Lower lobe of right lung (tissue), 2 donors: ENCODE results near the gene GRID1. TPM values are rescaled to one million over a fixed set of nuclear protein-coding genes. Genes with fewer than 3 reads are reported as not detected.
A peak's percentile ranks its signal among the peaks of the same experiment; 100 is the strongest.

Source experiments
- ATAC-seq, 2 donors: fragments of 200-7000 bp; cut with Tn5 transposase; one replicate each; pipeline ENCODE4 v1.9.1; 2020 to 2022; ENCODE audit warnings: mild to moderate bottlenecking in 2 of 2, moderate library complexity in 2 of 2
- DNase-seq: peaks from one replicate; pipeline ENCODE4 v3.0.0-alpha.2; 2020
- H3K27ac ChIP-seq: fragments of 200-600 bp; one replicate; pipeline ENCODE4 v1.8.0; 2022
- H3K27me3 ChIP-seq: fragments of 200-600 bp; one replicate; pipeline ENCODE4 v1.8.0; 2022; ENCODE audit warnings: low read depth
- H3K36me3 ChIP-seq: fragments of 200-600 bp; one replicate; pipeline ENCODE4 v1.8.0; 2022; ENCODE audit warnings: mild to moderate bottlenecking
- H3K4me1 ChIP-seq: fragments of 200-600 bp; one replicate; pipeline ENCODE4 v1.8.0; 2022
- H3K4me3 ChIP-seq: fragments of 200-600 bp; one replicate; pipeline ENCODE4 v1.8.0; 2022; ENCODE audit warnings: mild to moderate bottlenecking
- H3K9me3 ChIP-seq: fragments of 200-600 bp; one replicate; pipeline ENCODE4 v1.8.0; 2022
- CTCF ChIP-seq: fragments of 200-600 bp; IDR thresholded peaks from one replicate; pipeline ENCODE4 v1.8.0; 2022; ENCODE audit warnings: antibody characterized with exemption, mild to moderate bottlenecking
- intact Hi-C: fragments of 100-400 bp; cut with DNase I; formaldehyde crosslinking; loops from one replicate; pipeline ENCODE4 v1.11.0; 2022
- total RNA-seq: library from RNA; stranded (reverse); fragmentation: NEBNext Ultra II Directional; extraction: Animal tissue kit (Norgen Biotek cat#: 25700); gene quantifications from one replicate; pipeline ENCODE4 v1.2.1, GENCODE V29; 2021
- donor health status: DM: no; HTN: yes; CAD: no; lungs with severe emphysema.

Gene GRID1
- total RNA-seq, 1 donor from 2014 or later: 2.5 TPM

GRCh38 chr10:86182150-86182549, 184.4 kb downstream of the GRID1 start:
- H3K27ac ChIP-seq: no peak overlapping the region
- no peaks in the 10 kb centered on the region for H3K4me1 ChIP-seq
- intact Hi-C loops: no loop called here
- DNase-seq: no peak
- TF ChIP-seq CTCF: no peak
- H3K4me3 ChIP-seq: no peak overlapping the region
- peaks cover 8% of the 10 kb centered on the region for H3K27me3 ChIP-seq
- no peaks in the 10 kb centered on the region for H3K36me3 ChIP-seq
- H3K9me3 ChIP-seq: no peaks in the 10 kb centered on the region
- no peak for ATAC-seq

- H3K27ac ChIP-seq: no peak overlapping the region
- H3K27me3 ChIP-seq: peaks cover 8% of the 10 kb centered on the region
- ATAC-seq (peak in 1 of 2 donors; percentile 23), DNase-seq (no peak)
- no peak overlapping the region for H3K4me3 ChIP-seq
- no peaks in the 10 kb centered on the region for H3K9me3 ChIP-seq
- TF ChIP-seq CTCF: no peak
- intact Hi-C loops: no loop called here
- no peaks in the 10 kb centered on the region for H3K36me3 ChIP-seq
- no peaks in the 10 kb centered on the region for H3K4me1 ChIP-seq
Measured at GRCh38 chr10:86180861-86181260, 185.7 kb downstream of the GRID1 start.

- intact Hi-C loops: no loop called here
- ATAC-seq (no peak), DNase-seq (no peak)
- H3K27ac ChIP-seq: no peak overlapping the region
- H3K36me3 ChIP-seq: no peaks in the 10 kb centered on the region
- no peak for TF ChIP-seq CTCF
- no peaks in the 10 kb centered on the region for H3K4me1 ChIP-seq
- H3K4me3 ChIP-seq: no peak overlapping the region
- no peaks in the 10 kb centered on the region for H3K9me3 ChIP-seq
- H3K27me3 ChIP-seq: peaks cover 8% of the 10 kb centered on the region
Measured at GRCh38 chr10:86179961-86180360, 186.6 kb downstream of the GRID1 start.

- no peak for TF ChIP-seq CTCF
- Histone ChIP-seq H3K4me1 (no peaks in the 10 kb centered on the region), H3K27ac (no peak overlapping the region), H3K9me3 (no peaks in the 10 kb centered on the region), H3K27me3 (peaks cover 8% of the 10 kb centered on the region), H3K36me3 (no peaks in the 10 kb centered on the region), H3K4me3 (no peak overlapping the region)
- ATAC-seq: no peak
- intact Hi-C loops: no loop called here
- DNase-seq: no peak
Measured at GRCh38 chr10:86179153-86179524, 187.5 kb downstream of the GRID1 start.

- Histone ChIP-seq H3K4me1 (no peaks in the 10 kb centered on the region), H3K4me3 (no peak overlapping the region), H3K9me3 (no peaks in the 10 kb centered on the region), H3K27me3 (peaks cover 8% of the 10 kb centered on the region), H3K27ac (no peak overlapping the region), H3K36me3 (no peaks in the 10 kb centered on the region)
- DNase-seq (no peak), ATAC-seq (peak in 1 of 2 donors; percentile 28)
- peak; percentile 15 for TF ChIP-seq CTCF
- intact Hi-C loops: no loop called here
Measured at GRCh38 chr10:86178401-86179152, 188.0 kb downstream of the GRID1 start.
